Measurements from ENCODE around the gene ERVFRD-1. TPM values are rescaled to one million over a fixed set of nuclear protein-coding genes. Genes with fewer than 3 reads are reported as not detected.

The ERVFRD-1 gene
- total and polyA plus RNA-seq, 2 donors (not counting 3 experiments of a cell fraction or from before 2014, with no cell fraction given), result not detected

DNA sequence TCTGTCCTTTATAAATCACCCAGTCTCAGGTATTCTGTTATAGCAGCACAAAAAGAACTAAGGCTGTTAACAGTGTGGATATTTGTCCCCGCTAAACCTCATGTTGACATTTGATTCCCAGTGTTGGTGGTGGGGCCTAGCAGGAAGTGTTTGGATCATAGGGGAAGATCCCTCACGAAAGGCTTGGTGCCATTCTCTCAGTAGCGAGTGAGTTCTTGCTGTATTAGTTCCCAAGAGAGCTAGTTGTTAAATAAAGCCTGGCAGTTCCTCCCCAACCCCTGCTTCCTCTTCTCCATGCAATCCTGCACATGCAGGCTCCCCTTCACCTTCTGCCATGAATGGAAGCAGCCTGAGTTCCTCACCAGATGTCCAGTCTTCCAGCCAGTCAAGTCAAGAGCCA lies 29.8 kb upstream of the ERVFRD-1 start:
- no peaks in the 10 kb centered on the region for H3K4me1 ChIP-seq (ENCODE audit: control insufficient read depth, extremely low read depth, insufficient read depth, low read length)
- no peaks in the 10 kb centered on the region for H3K9me1 ChIP-seq (replicated peaks; ENCODE audit: control insufficient read depth, extremely low read depth, insufficient read depth, low read length)
- H3K79me2 ChIP-seq (ENCODE audit: control insufficient read depth, insufficient read depth, low read length), result no peaks in the 10 kb centered on the region
- H3K27ac ChIP-seq (ENCODE audit: insufficient read depth, low read depth, low read length), result no peak overlapping the region
- H3K27me3 ChIP-seq (ENCODE audit: control insufficient read depth in 2 of 2, insufficient read depth in 2 of 2, low read length in 2 of 2), result no peaks in the 10 kb centered on the region
- POLR2A ChIA-PET, result no interaction called here
- no TSS peak for BruUV-seq (replicated peaks)
- CTCF ChIA-PET, result interaction anchor here (0.7 to 1.1 kb wide), 2 partner anchors 302 to 355 kb away, joined by 3 read pairs; no protein-coding TSS in a partner anchor
- dilution Hi-C loops (cut with MboI; ENCODE audit: extremely low pct_ligation_motif_present, low sequenced_read_pairs), result loop anchor here (25.0 kb wide), 1 partner anchor 346 kb away; no protein-coding TSS in a partner anchor
- no peaks in the 10 kb centered on the region for H4K20me1 ChIP-seq (replicated peaks; ENCODE audit: control insufficient read depth, extremely low read depth, insufficient read depth, low read length)
- TF ChIP-seq POLR2AphosphoS5 (IDR thresholded peaks at IDR 0.05; ENCODE audit: insufficient read depth, low read depth, low read length), result no peak
- no peak overlapping the region for H3K4me2 ChIP-seq (ENCODE audit: insufficient read depth, low read length)
- H3K9me3 ChIP-seq (replicated peaks; ENCODE audit: control insufficient read depth, insufficient read depth, low read length), result no peaks in the 10 kb centered on the region
- no peak overlapping the region for H3K9ac ChIP-seq (replicated peaks; ENCODE audit: extremely low read depth, insufficient read depth, low read length)
- H3K36me3 ChIP-seq (ENCODE audit: control insufficient read depth in 2 of 2, extremely low read depth in 1 of 2, insufficient read depth in 2 of 2, low read length in 2 of 2), result no peaks in the 10 kb centered on the region
- intact Hi-C loops (cut with micrococcal nuclease), result no loop called here
- FAIRE-seq (no peak), DNase-seq (ENCODE audit: low read depth, low spot score) (no peak)
- no peak overlapping the region for H3K4me3 ChIP-seq (replicated peaks in 1 of 3; ENCODE audit: insufficient read depth in 1 of 3, low read depth in 1 of 3, low read length in 3 of 3)
- no peak overlapping the region for H2AFZ ChIP-seq (ENCODE audit: low read depth, low read length)

DNA sequence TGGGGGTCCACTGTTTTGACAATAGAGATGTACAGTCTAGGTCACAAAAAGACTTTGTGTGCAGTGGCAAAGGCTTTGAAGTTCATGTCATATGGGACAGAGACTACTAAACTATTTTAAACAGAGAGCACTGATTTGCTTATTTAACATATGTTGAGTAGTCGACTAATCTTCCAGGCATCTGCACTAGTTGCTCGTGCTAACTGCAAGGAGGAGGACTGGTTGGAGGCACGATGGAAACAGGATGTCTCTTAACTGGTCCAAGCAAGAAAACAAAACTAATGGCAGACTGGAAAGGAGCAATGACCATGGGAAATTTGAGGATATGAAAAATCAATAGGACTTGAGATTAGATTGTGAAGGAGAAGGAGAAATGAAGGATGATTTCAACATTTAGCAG lies 28.5 kb upstream of the ERVFRD-1 start:
- H3K36me3 ChIP-seq (ENCODE audit: control insufficient read depth in 2 of 2, extremely low read depth in 1 of 2, insufficient read depth in 2 of 2, low read length in 2 of 2), result peaks cover 3 to 8% of the 10 kb centered on the region in 2 experiments
- H3K27ac ChIP-seq (ENCODE audit: insufficient read depth, low read depth, low read length), result no peak overlapping the region

More for the DNA sequence above, 28.5 kb upstream of the ERVFRD-1 start:
- dilution Hi-C loops (cut with MboI; ENCODE audit: extremely low pct_ligation_motif_present, low sequenced_read_pairs) (loop anchor here (25.0 kb wide), 1 partner anchor 347 kb away; no protein-coding TSS in a partner anchor), intact Hi-C loops (cut with micrococcal nuclease) (no loop called here)
- ChIA-PET CTCF (no interaction called here), POLR2A (no interaction called here)
- Histone ChIP-seq H3K9ac (replicated peaks; ENCODE audit: extremely low read depth, insufficient read depth, low read length) (no peak overlapping the region), H3K4me1 (ENCODE audit: control insufficient read depth, extremely low read depth, insufficient read depth, low read length) (no peaks in the 10 kb centered on the region), H3K9me3 (replicated peaks; ENCODE audit: control insufficient read depth, insufficient read depth, low read length) (no peaks in the 10 kb centered on the region), H3K9me1 (replicated peaks; ENCODE audit: control insufficient read depth, extremely low read depth, insufficient read depth, low read length) (no peaks in the 10 kb centered on the region), H3K4me2 (ENCODE audit: insufficient read depth, low read length) (no peak overlapping the region), H3K79me2 (ENCODE audit: control insufficient read depth, insufficient read depth, low read length) (no peaks in the 10 kb centered on the region), H3K27me3 (ENCODE audit: control insufficient read depth in 2 of 2, insufficient read depth in 2 of 2, low read length in 2 of 2) (no peaks in the 10 kb centered on the region), H3K4me3 (replicated peaks in 1 of 3; ENCODE audit: insufficient read depth in 1 of 3, low read depth in 1 of 3, low read length in 3 of 3) (no peak overlapping the region), H2AFZ (ENCODE audit: low read depth, low read length) (no peak overlapping the region), H4K20me1 (replicated peaks; ENCODE audit: control insufficient read depth, extremely low read depth, insufficient read depth, low read length) (no peaks in the 10 kb centered on the region)
- DNase-seq (ENCODE audit: low read depth, low spot score) (no peak), FAIRE-seq (no peak)
- no TSS peak for BruUV-seq (replicated peaks)
- TF ChIP-seq MYC (IDR thresholded peaks at IDR 0.05; ENCODE audit: low read depth, low read length), result no peak
- TF ChIP-seq, protein P1, sequence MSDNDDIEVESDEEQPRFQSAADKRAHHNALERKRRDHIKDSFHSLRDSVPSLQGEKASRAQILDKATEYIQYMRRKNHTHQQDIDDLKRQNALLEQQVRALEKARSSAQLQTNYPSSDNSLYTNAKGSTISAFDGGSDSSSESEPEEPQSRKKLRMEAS (IDR thresholded peaks at IDR 0.05; ENCODE audit: insufficient read depth, insufficient read length), result no peak
- no peak for TF ChIP-seq POLR2AphosphoS5 (IDR thresholded peaks at IDR 0.05; ENCODE audit: insufficient read depth, low read depth, low read length)
- TF ChIP-seq POLR2A (IDR thresholded peaks at IDR 0.05; ENCODE audit: low read depth, low read length), result no peak
- no peak for TF ChIP-seq FOS (IDR thresholded peaks at IDR 0.05; ENCODE audit: borderline replicate concordance, insufficient read depth, low read length)
- no peak for TF ChIP-seq EZH2 (IDR thresholded peaks at IDR 0.05; ENCODE audit: borderline replicate concordance, low read depth, low read length, severe bottlenecking)
- no peak for TF ChIP-seq GATA2 (IDR thresholded peaks at IDR 0.05; ENCODE audit: insufficient read depth, insufficient read length, low read depth, low read length)
- no peak for TF ChIP-seq JUN (IDR thresholded peaks at IDR 0.05; ENCODE audit: borderline replicate concordance, insufficient read depth, insufficient read length, low read depth)
- TF ChIP-seq, protein P2, sequence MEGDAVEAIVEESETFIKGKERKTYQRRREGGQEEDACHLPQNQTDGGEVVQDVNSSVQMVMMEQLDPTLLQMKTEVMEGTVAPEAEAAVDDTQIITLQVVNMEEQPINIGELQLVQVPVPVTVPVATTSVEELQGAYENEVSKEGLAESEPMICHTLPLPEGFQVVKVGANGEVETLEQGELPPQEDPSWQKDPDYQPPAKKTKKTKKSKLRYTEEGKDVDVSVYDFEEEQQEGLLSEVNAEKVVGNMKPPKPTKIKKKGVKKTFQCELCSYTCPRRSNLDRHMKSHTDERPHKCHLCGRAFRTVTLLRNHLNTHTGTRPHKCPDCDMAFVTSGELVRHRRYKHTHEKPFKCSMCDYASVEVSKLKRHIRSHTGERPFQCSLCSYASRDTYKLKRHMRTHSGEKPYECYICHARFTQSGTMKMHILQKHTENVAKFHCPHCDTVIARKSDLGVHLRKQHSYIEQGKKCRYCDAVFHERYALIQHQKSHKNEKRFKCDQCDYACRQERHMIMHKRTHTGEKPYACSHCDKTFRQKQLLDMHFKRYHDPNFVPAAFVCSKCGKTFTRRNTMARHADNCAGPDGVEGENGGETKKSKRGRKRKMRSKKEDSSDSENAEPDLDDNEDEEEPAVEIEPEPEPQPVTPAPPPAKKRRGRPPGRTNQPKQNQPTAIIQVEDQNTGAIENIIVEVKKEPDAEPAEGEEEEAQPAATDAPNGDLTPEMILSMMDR (IDR thresholded peaks at IDR 0.05; ENCODE audit: extremely low read depth in 1 of 2, insufficient read depth in 1 of 2, low read depth in 1 of 2, low read length in 2 of 2), result no peak
